Measurements from ENCODE around the gene GEMIN7.

Gene GEMIN7

GRCh38 chr19:45071545-45071938 lies 7.5 kb upstream of the GEMIN7 start:
- peaks cover 12% of the 10 kb centered on the region for H3K36me3 Mint-ChIP-seq (ENCODE audit: low read depth)
- H3K27ac Mint-ChIP-seq: no peak overlapping the region

DNA sequence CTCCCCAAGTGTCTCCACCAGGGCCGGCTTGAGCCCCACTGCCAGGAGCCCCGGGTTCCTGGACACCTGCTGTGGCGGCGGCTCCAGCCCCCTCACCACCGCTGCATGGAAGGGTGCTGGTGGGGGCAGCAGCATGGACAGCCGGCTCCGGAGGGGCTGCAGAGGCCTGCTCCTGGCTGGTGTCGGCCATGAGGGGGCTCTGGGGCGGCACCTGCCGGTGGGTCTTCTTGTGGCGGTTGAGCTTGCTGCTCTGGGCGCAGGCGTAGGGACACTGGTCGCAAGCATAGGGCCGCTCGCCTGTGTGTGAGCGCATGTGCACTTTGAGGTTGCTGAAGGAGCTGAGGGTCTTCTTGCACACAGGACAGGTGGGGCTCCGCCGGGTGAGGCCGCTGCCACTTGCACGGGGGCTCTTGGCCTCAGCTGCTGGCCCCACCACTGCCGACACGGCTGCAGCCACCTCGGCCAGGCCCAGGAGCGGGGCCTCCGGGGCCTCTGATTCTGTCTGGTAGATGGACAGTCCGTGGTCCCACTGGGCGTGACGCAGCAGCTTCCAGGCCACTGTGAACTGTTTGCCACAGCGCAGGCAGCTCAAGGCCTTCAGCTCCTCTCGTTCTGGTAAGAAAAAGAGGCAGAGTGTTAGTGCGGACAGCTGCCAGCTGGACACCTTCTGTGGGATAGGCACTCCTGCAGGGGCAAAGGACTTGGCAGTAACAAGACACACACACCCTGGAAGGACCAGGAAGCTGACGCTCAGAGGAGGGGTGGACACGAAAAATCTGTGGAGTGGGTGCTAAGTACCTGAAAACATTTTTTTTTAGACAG lies 6.9 kb upstream of the GEMIN7 start:
- Mint-ChIP-seq H3K27me3 (ENCODE audit: low read depth) (no peaks in the 10 kb centered on the region), H3K4me1 (ENCODE audit: low read depth) (peaks cover 7% of the 10 kb centered on the region), H3K36me3 (ENCODE audit: low read depth) (peaks cover 12% of the 10 kb centered on the region), H3K4me3 (no peak overlapping the region), H3K27ac (no peak overlapping the region), H3K9me3 (no peaks in the 10 kb centered on the region)

More at GRCh38 chr19:45071545-45071938, 7.5 kb upstream of the GEMIN7 start:
- no peaks in the 10 kb centered on the region for H3K9me3 Mint-ChIP-seq
- no peaks in the 10 kb centered on the region for H3K27me3 Mint-ChIP-seq (ENCODE audit: low read depth)
- H3K4me3 Mint-ChIP-seq: no peak overlapping the region
- peaks cover 2% of the 10 kb centered on the region for H3K4me1 Mint-ChIP-seq (ENCODE audit: low read depth)

GRCh38 chr19:45074744-45075300 lies 4.2 kb upstream of the GEMIN7 start:
- H3K27me3 Mint-ChIP-seq (ENCODE audit: low read depth): no peaks in the 10 kb centered on the region
- peaks cover 17% of the 10 kb centered on the region for H3K4me1 Mint-ChIP-seq (ENCODE audit: low read depth)
- H3K9me3 Mint-ChIP-seq: no peaks in the 10 kb centered on the region
- no peak overlapping the region for H3K27ac Mint-ChIP-seq
- H3K36me3 Mint-ChIP-seq (ENCODE audit: low read depth): peaks cover 10% of the 10 kb centered on the region
- no peak overlapping the region for H3K4me3 Mint-ChIP-seq

DNA sequence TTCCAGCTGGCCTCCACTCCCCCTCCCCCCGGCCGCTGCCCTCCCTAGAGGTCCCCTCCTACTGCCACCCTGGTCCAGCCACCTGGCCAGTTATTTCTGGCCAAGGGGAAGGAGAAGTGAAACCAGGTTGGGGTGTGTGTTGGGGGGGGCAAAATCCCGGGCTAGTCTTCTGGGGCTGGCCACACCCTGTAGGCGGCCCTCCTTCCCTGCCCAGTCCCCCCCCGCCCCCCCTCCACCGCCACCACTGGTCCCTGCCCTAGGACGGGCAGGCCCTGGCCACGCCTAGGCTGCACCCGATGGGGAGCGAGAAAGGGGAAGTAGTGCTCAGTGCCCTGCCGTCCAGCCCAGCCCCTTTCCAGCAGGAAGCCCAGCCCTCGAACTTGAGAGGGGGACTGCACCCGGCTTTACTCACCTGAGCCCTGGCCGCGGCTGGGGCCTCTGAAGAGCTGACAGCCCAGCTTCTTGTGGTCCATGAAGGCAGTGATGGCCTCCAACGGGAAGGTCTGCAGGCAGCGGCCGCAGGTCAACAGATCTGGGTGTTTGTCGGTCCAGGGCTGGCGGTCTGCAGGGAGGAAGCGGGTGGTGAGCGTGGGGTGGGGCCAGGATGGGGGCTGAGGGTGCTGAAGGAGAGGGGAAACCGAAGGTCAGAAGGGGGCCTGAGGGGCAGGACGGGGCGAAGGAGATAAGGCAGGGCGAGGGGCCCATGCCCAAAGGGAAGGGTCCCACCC lies 3.6 kb upstream of the GEMIN7 start:
- no peaks in the 10 kb centered on the region for H3K9me3 Mint-ChIP-seq
- H3K4me1 Mint-ChIP-seq (ENCODE audit: low read depth): peaks cover 21% of the 10 kb centered on the region
- peak overlapping the region; percentile 69 for H3K27ac Mint-ChIP-seq
- peaks cover 5% of the 10 kb centered on the region for H3K36me3 Mint-ChIP-seq (ENCODE audit: low read depth)
- H3K27me3 Mint-ChIP-seq (ENCODE audit: low read depth): no peaks in the 10 kb centered on the region
- peak overlapping the region; percentile 77 for H3K4me3 Mint-ChIP-seq

- Mint-ChIP-seq H3K27ac (peak within 1 kb of the TSS; percentile 69), H3K4me3 (peak within 1 kb of the TSS; percentile 77), H3K4me1 (ENCODE audit: low read depth) (peaks cover 23% of the 10 kb centered on the region), H3K36me3 (ENCODE audit: low read depth) (peaks cover 5% of the 10 kb centered on the region), H3K9me3 (no peaks in the 10 kb centered on the region), H3K27me3 (ENCODE audit: low read depth) (no peaks in the 10 kb centered on the region)
Observed at GRCh38 chr19:45076029-45076850, 2.8 kb upstream of the GEMIN7 start, which contains the start of gene ZNF296. ZNF296 (minus strand) TSS chr19:45076478; CDS start chr19:45076373, 105 bp downstream.

DNA sequence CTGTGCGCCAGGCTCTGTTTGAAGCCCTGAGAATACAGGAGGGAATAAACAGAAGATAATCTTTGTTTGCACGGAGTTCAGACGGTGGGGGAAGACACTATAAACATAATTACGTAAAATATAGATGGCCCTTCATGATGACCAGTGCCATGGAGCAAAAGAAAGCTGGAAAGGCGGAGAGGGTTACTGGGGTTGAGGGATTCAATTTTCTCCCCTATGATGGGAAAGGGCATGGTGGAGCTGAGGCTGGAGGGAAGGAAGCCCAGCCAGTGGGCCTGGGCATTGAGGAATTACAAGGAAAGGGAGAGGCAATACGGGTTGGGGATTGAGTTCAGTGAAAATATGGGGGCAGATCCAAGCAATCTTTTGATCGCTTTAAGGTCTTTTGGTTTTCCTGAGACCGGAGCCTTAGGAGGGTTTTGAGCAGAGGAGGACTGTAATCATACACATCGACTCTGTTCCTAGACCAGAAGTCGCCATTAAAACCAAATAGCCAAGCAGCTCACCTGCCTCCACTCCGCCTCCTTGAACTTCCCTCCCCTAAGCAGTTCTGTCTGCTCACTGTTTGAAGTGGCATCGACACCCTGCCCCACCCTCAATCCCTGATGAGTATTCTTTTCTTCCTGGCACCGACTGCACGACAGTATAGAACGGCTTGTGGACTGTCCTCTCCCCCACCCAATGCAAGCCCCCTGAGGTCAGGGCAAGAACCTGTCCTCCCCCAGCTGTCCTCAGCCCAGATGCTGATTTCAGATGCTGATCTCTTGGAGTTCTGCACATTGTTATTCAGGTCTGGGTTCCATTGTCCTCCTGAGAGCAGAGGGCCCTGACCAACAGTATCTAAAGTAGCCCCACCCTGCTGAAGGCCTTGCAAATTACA lies 2.0 kb upstream of the GEMIN7 start:
- H3K27ac Mint-ChIP-seq: peak overlapping the region; percentile 63
- H3K9me3 Mint-ChIP-seq: no peaks in the 10 kb centered on the region
- H3K36me3 Mint-ChIP-seq (ENCODE audit: low read depth): peaks cover 12% of the 10 kb centered on the region
- H3K27me3 Mint-ChIP-seq (ENCODE audit: low read depth): no peaks in the 10 kb centered on the region
- peaks cover 27% of the 10 kb centered on the region for H3K4me1 Mint-ChIP-seq (ENCODE audit: low read depth)
- peak overlapping the region; percentile 76 for H3K4me3 Mint-ChIP-seq

DNA sequence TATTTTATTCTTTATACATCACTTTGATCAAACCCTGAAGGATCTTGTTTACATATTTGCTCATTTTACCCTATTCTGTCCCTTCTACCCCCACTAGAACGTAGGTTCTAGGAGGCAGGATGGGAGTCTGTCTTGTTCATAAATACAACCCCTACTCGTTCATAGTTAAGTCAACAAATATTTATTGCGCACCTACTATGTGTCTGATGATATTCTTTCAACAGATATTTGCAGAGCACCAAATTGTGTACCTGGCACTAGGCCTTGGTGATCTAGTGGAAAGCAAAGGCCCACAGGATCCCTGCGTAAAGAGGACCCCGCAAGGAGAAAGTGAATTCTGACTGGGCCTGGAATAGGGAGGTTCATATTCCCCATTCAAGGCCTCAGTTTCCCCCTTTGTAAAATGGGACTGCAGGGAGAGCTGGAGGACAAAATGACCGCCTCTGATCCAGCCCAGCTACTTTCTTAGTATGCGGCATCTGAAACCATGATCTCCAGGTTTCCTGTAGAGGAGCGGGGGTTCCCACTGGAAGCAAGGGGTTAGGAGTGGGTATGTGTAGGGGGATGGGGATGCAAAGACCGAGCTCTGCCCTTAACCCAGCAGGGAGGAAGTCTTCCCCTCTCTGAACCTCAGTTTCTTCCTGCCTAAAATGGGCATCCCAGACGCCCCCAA lies 534 bp upstream of the GEMIN7 start:
- Mint-ChIP-seq H3K27ac (no peak overlapping the region), H3K4me1 (ENCODE audit: low read depth) (peaks cover 29% of the 10 kb centered on the region)

GRCh38 chr19:45079911-45080370 lies 881 bp downstream of the GEMIN7 start:
- Mint-ChIP-seq H3K36me3 (ENCODE audit: low read depth) (peaks cover 16% of the 10 kb centered on the region), H3K9me3 (no peaks in the 10 kb centered on the region), H3K27ac (peak overlapping the region; percentile 88), H3K4me1 (ENCODE audit: low read depth) (peaks cover 29% of the 10 kb centered on the region), H3K27me3 (ENCODE audit: low read depth) (no peaks in the 10 kb centered on the region), H3K4me3 (peak overlapping the region; percentile 99)

More for the DNA sequence above, 534 bp upstream of the GEMIN7 start:
- H3K9me3 Mint-ChIP-seq: no peaks in the 10 kb centered on the region
- H3K27me3 Mint-ChIP-seq (ENCODE audit: low read depth): no peaks in the 10 kb centered on the region
- peak overlapping the region; percentile 99 for H3K4me3 Mint-ChIP-seq
- peaks cover 16% of the 10 kb centered on the region for H3K36me3 Mint-ChIP-seq (ENCODE audit: low read depth)

DNA sequence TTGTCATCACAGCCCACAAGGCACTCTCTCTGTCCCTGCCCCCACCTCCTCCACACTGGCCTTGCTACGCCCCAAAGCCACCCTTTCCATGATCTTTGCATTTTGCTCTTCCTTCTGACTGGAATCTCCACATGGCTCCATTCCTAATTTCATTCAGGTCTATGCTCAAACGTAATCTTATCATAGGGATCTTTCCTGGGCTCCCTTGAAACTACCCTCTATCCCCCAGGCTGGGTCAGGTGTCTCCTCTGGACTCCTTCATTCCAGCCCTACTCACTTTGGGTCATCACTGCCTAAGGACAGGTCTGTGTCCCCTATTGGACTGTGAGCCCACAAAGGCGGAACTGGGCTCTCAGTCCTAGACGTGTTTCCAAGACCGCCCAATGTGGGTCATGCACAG lies 3.1 kb downstream of the GEMIN7 start:
- Mint-ChIP-seq H3K4me1 (ENCODE audit: low read depth) (peaks cover 29% of the 10 kb centered on the region), H3K4me3 (peak overlapping the region; percentile 56), H3K27me3 (ENCODE audit: low read depth) (no peaks in the 10 kb centered on the region), H3K27ac (peak overlapping the region; percentile 60), H3K9me3 (no peaks in the 10 kb centered on the region), H3K36me3 (ENCODE audit: low read depth) (peaks cover 19% of the 10 kb centered on the region)

- Mint-ChIP-seq H3K4me1 (ENCODE audit: low read depth) (peaks cover 27% of the 10 kb centered on the region), H3K27ac (peak overlapping the region; percentile 55), H3K4me3 (no peak overlapping the region)
Observed at GRCh38 chr19:45086480-45086879, 7.4 kb downstream of the GEMIN7 start.

GRCh38 chr19:45087531-45087930 lies 8.5 kb downstream of the GEMIN7 start:
- H3K4me1 Mint-ChIP-seq (ENCODE audit: low read depth): peaks cover 26% of the 10 kb centered on the region
- peak overlapping the region; percentile 82 for H3K4me3 Mint-ChIP-seq
- H3K27ac Mint-ChIP-seq: peak overlapping the region; percentile 93

More at GRCh38 chr19:45086480-45086879, 7.4 kb downstream of the GEMIN7 start:
- Mint-ChIP-seq H3K9me3 (peaks cover 2% of the 10 kb centered on the region), H3K27me3 (ENCODE audit: low read depth) (no peaks in the 10 kb centered on the region), H3K36me3 (ENCODE audit: low read depth) (peaks cover 26% of the 10 kb centered on the region)

GRCh38 chr19:45090034-45090433 lies 11.0 kb downstream of the GEMIN7 start:
- H3K4me3 Mint-ChIP-seq: no peak overlapping the region
- peaks cover 2% of the 10 kb centered on the region for H3K9me3 Mint-ChIP-seq
- H3K27ac Mint-ChIP-seq: no peak overlapping the region
- H3K4me1 Mint-ChIP-seq (ENCODE audit: low read depth): peaks cover 41% of the 10 kb centered on the region
- H3K27me3 Mint-ChIP-seq (ENCODE audit: low read depth): no peaks in the 10 kb centered on the region
- peaks cover 18% of the 10 kb centered on the region for H3K36me3 Mint-ChIP-seq (ENCODE audit: low read depth)

More at GRCh38 chr19:45087531-45087930, 8.5 kb downstream of the GEMIN7 start:
- no peaks in the 10 kb centered on the region for H3K27me3 Mint-ChIP-seq (ENCODE audit: low read depth)
- H3K36me3 Mint-ChIP-seq (ENCODE audit: low read depth): peaks cover 18% of the 10 kb centered on the region
- peaks cover 2% of the 10 kb centered on the region for H3K9me3 Mint-ChIP-seq

DNA sequence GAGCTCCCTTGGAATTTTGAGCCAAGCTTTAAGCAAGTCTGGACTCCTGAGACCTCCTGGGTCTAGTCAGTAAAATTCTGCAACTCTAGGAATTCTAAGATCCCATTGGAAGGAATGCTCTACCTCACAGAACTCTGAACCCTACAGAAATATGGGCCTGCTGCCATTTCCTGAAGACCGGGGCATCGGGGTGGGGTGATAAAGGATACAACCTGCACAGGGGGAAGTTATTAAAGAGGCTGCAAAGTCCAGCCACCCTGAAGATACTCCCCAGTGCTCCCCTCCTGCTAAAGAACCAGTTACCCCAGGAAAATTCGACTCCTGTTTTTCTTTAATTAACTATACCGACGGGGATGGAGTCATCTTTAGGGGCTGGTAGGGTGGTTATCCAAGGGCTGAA lies 11.5 kb downstream of the GEMIN7 start:
- Mint-ChIP-seq H3K36me3 (ENCODE audit: low read depth) (peaks cover 16% of the 10 kb centered on the region), H3K9me3 (peaks cover 2% of the 10 kb centered on the region), H3K4me3 (no peak overlapping the region), H3K4me1 (ENCODE audit: low read depth) (peaks cover 41% of the 10 kb centered on the region), H3K27me3 (ENCODE audit: low read depth) (no peaks in the 10 kb centered on the region), H3K27ac (no peak overlapping the region)
